HFF-Myc (cell line): ENCODE data around the gene THSD7B.
"Not testable (repeated sequence)": the region's sequence is repeated elsewhere in the genome, so short reads cannot be mapped to it uniquely, and the experiment has no call there.

ENCODE experiments used
- DNase-seq: peaks from one replicate; pipeline ENCODE4 v3.0.0-alpha.2; 2011; ENCODE audit warnings: low read depth; ENCODE audit errors: extremely low read depth
- H3K4me3 ChIP-seq: replicated peaks from 2 replicates; pipeline ENCODE4 v1.5.1; 2011; ENCODE audit warnings: low read depth, mild to moderate bottlenecking, control low read depth, low read length
- CTCF ChIP-seq: IDR thresholded peaks from 2 replicates; pipeline ENCODE4 v1.5.1; 2012; ENCODE audit warnings: mild to moderate bottlenecking, low read depth, low read length, control low read depth; ENCODE audit errors: missing control alignments

THSD7B gene

GRCh38 chr2:137321566-137321965, 556.2 kb downstream of the THSD7B start:
- no peak for DNase-seq
- TF ChIP-seq CTCF, result no peak
- no peak overlapping the region for H3K4me3 ChIP-seq

DNA sequence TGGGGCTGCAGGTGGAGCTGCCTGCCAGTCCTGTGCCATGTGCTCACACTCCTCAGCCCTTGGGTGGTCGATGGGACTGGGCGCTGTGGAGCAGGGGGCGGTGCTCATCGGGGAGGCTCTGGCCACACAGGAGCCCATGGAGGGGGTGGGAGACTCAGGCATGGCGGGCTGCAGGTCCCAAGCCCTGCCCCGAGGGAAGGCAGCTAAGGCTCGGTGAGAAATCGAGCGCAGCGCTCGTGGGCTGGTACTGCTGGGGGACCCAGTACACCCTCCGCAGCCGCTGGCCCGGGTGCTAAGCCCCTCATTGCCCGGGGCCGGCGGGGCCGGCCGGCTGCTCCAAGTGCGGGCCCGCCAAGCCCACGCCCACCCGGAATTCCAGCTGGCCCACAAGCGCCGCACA, 566.2 kb downstream of the THSD7B start:
- DNase-seq, H3K4me3 ChIP-seq: not testable (repeated sequence)

- H3K4me3 ChIP-seq, result no peak overlapping the region
- TF ChIP-seq CTCF, result no peak
- DNase-seq, result no peak
Measured at GRCh38 chr2:137333386-137334165, 568.2 kb downstream of the THSD7B start.

- no peak for DNase-seq
- H3K4me3 ChIP-seq, result no peak overlapping the region
- no peak for TF ChIP-seq CTCF
Measured at GRCh38 chr2:137336067-137336466, 570.7 kb downstream of the THSD7B start.

DNA sequence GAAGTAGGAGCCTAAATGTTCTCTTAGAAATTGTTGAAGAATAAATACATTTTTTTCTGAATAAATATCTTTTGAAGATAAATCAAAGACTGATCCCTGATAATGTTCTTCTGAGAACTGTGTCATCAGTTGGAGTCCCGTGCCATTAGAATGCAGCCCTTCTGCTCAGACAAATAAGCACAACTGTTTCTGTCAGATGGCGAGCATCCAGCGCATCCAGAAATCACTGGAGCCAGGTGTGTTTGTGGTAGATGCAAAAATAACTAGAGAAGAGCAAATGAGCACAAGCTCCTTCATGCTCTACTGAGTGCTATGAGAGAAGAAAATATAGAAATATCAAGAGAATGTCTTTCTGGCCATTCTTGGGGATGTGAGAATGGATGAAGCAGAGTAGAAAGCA, 573.7 kb downstream of the THSD7B start:
- no peak for DNase-seq
- no peak for TF ChIP-seq CTCF
- H3K4me3 ChIP-seq, result no peak overlapping the region

GRCh38 chr2:137345994-137346393, 580.6 kb downstream of the THSD7B start:
- no peak overlapping the region for H3K4me3 ChIP-seq
- DNase-seq, result no peak
- no peak for TF ChIP-seq CTCF

DNA sequence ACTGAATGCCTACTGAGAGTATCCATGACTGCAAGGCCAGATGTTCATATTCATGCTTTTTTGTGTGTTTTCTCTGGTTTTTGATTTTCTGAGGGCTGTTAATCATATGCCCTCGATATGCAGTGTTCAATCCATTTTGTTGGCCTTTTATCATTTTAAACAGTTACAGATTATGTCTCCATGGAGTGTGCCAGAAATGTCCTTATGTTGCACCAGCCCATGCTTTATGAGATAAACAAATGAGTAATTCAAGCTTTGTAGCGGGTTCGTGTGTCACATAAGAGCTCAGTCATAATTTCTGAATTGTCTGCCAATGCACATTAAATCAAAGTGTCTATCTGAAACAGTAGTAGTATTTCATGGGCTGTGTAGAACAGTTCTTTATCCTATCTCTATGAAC, 583.0 kb downstream of the THSD7B start:
- peak; percentile 17 for DNase-seq
- no peak overlapping the region for H3K4me3 ChIP-seq
- no peak for TF ChIP-seq CTCF
